Measurements from ENCODE around the gene PDS5B.
"Not testable (repeated sequence)": the region's sequence is repeated elsewhere in the genome, so short reads cannot be mapped to it uniquely, and the experiment has no call there.

PDS5B gene

GRCh38 chr13:32791545-32792172 is 205.4 kb downstream of the PDS5B start:
- DNase-seq (ENCODE audit: low spot score): no peak

GRCh38 chr13:32796754-32797153 is 210.5 kb downstream of the PDS5B start:
- no peak for DNase-seq (ENCODE audit: low spot score)

- no peak for DNase-seq (ENCODE audit: low spot score)
Observed at GRCh38 chr13:32802159-32802558, 215.9 kb downstream of the PDS5B start.

- no peak for DNase-seq (ENCODE audit: low spot score)
Observed at GRCh38 chr13:32804673-32805230, 218.5 kb downstream of the PDS5B start.

GRCh38 chr13:32811297-32811800 is 225.1 kb downstream of the PDS5B start:
- DNase-seq (ENCODE audit: low spot score): no peak

- DNase-seq (ENCODE audit: low spot score): no peak
Observed at GRCh38 chr13:32821149-32821688, 235.0 kb downstream of the PDS5B start.

GRCh38 chr13:32822771-32823170 is 236.5 kb downstream of the PDS5B start:
- DNase-seq (ENCODE audit: low spot score): no peak

GRCh38 chr13:32823597-32823996 is 237.3 kb downstream of the PDS5B start:
- DNase-seq (ENCODE audit: low spot score): no peak

GRCh38 chr13:32824061-32824460 is 237.8 kb downstream of the PDS5B start:
- no peak for DNase-seq (ENCODE audit: low spot score)

GRCh38 chr13:32824675-32825074 is 238.4 kb downstream of the PDS5B start:
- no peak for DNase-seq (ENCODE audit: low spot score)

- no peak for DNase-seq (ENCODE audit: low spot score)
Observed at GRCh38 chr13:32825481-32825880, 239.2 kb downstream of the PDS5B start.

- DNase-seq (ENCODE audit: low spot score): not testable (repeated sequence)
Observed at GRCh38 chr13:32826372-32826771, 240.1 kb downstream of the PDS5B start.

Data from globus pallidus (tissue), 1 donor.